Bronchial epithelial cell (primary cell): ENCODE data around the gene CNN3. TPM values are rescaled to one million over a fixed set of nuclear protein-coding genes. Genes with fewer than 3 reads are reported as not detected.
A peak's percentile ranks its signal among the peaks of the same experiment; 100 is the strongest.

Source experiments
- DNase-seq: peaks from one replicate; pipeline ENCODE4 v3.0.0-alpha.2; 2010; ENCODE audit warnings: low read depth
- FAIRE-seq: peaks from 2 replicates; lab custom pipeline; 2011; peaks lifted over from hg19 to GRCh38; lab: Jason Lieb, UNC
- H3K27me3 ChIP-seq: 2 replicates; pipeline ENCODE4 v1.5.1; 2011; ENCODE audit warnings: low read length; ENCODE audit not compliant: control insufficient read depth, insufficient read depth
- H3K36me3 ChIP-seq: 2 replicates; pipeline ENCODE4 v1.5.1; 2011; ENCODE audit warnings: low read length; ENCODE audit not compliant: control insufficient read depth, insufficient read depth
- H3K4me3 ChIP-seq: 2 replicates; pipeline ENCODE4 v1.5.1; 2011; ENCODE audit warnings: mild to moderate bottlenecking, low read depth, low read length, control low read depth
- total RNA-seq: library from RNA; depleted of rRNA; stranded (reverse); fragments of >200 nt; gene quantifications from 2 replicates; pipeline ENCODE4 v1.2.1, GENCODE V29; 2014
- TF ChIP-seq, protein P1 (sequence below): IDR thresholded peaks from 2 replicates; pipeline ENCODE4 v1.5.1; 2011; ENCODE audit warnings: mild to moderate bottlenecking, moderate library complexity, low read length, control low read depth, inconsistent platforms; ENCODE audit not compliant: insufficient read depth, severe bottlenecking

The CNN3 gene
- total RNA-seq, 1 donor from 2014 or later, result 33.4 TPM

DNA sequence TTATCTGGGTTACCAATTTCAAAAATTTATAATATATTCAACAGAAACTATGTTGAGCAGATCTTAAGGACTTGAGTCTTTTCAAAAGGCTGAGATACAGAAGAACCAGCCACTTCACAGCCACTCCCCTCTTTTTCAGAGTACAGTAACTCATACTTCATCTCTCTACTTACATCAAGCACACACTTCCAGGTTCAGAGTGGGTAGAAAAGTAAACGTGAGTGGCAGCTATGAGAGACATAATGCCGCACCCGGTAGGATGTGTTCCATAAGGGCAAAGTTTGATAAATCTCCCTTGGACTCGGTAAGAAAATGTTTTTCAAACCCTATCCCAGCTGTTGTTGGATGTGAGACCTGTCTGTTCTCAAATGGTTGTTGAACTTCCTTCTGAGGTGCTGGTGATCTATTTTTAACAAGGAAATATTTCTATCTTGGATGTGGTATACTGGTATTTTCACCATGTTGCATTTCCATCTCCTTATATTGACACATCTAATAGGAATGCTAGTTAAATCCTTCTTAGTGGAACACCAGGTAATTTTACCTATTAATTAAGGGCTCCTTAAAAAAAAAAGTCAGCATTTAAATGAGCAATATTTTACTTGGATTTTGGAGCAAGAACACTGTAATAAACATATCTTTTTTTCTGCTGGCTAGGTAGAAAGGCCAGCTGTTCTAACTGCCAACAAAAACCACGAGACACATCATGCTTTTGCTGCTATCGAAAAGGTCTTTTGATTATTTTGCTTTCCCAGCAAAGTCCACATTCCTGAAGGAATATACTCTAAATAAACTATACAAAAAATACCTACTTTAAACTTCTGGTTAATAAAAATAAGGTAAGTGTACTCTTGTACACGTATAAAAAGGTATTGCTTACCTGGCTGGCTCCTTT, 28.2 kb downstream of the CNN3 start:
- TF ChIP-seq, protein P1, sequence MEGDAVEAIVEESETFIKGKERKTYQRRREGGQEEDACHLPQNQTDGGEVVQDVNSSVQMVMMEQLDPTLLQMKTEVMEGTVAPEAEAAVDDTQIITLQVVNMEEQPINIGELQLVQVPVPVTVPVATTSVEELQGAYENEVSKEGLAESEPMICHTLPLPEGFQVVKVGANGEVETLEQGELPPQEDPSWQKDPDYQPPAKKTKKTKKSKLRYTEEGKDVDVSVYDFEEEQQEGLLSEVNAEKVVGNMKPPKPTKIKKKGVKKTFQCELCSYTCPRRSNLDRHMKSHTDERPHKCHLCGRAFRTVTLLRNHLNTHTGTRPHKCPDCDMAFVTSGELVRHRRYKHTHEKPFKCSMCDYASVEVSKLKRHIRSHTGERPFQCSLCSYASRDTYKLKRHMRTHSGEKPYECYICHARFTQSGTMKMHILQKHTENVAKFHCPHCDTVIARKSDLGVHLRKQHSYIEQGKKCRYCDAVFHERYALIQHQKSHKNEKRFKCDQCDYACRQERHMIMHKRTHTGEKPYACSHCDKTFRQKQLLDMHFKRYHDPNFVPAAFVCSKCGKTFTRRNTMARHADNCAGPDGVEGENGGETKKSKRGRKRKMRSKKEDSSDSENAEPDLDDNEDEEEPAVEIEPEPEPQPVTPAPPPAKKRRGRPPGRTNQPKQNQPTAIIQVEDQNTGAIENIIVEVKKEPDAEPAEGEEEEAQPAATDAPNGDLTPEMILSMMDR, result no peak
- Histone ChIP-seq H3K27me3 (no peaks in the 10 kb centered on the region), H3K4me3 (no peak overlapping the region), H3K36me3 (peaks cover 8% of the 10 kb centered on the region)
- no peak for FAIRE-seq
- peak; percentile 21 for DNase-seq

DNA sequence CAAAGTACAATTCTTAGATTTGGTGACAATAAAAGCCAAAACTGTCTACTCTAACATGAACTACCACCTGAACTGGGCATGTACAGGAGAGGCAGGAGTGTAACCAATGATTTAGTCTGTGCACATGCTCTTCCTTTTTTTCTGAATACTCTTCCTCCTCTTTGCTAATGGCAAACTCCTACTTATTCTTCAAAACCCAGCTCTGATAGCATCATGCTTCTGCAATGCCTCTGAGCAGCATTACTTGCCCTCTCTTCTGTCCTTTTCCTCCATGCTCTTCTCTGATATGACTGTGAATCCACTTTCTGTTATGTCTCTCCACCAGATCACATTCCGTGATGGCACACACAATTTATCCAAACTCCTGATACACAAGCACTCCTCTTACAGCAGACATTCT, 31.4 kb downstream of the CNN3 start:
- DNase-seq (no peak), FAIRE-seq (no peak)
- H3K36me3 ChIP-seq, result peaks cover 7% of the 10 kb centered on the region

GRCh38 chr1:94894630-94895029, 32.3 kb downstream of the CNN3 start:
- TF ChIP-seq, protein P1, result no peak
- no peaks in the 10 kb centered on the region for H3K27me3 ChIP-seq
- no peak for FAIRE-seq
- peaks cover 6% of the 10 kb centered on the region for H3K36me3 ChIP-seq
- H3K4me3 ChIP-seq, result no peak overlapping the region
- no peak for DNase-seq

More for the DNA sequence above, 31.4 kb downstream of the CNN3 start:
- TF ChIP-seq, protein P1, result no peak
- Histone ChIP-seq H3K27me3 (no peaks in the 10 kb centered on the region), H3K4me3 (no peak overlapping the region)

GRCh38 chr1:94892604-94893254, 34.2 kb downstream of the CNN3 start:
- TF ChIP-seq, protein P1, result no peak
- FAIRE-seq, result no peak
- H3K4me3 ChIP-seq, result no peak overlapping the region
- H3K36me3 ChIP-seq, result peaks cover 6% of the 10 kb centered on the region
- DNase-seq, result no peak
- H3K27me3 ChIP-seq, result no peaks in the 10 kb centered on the region

DNA sequence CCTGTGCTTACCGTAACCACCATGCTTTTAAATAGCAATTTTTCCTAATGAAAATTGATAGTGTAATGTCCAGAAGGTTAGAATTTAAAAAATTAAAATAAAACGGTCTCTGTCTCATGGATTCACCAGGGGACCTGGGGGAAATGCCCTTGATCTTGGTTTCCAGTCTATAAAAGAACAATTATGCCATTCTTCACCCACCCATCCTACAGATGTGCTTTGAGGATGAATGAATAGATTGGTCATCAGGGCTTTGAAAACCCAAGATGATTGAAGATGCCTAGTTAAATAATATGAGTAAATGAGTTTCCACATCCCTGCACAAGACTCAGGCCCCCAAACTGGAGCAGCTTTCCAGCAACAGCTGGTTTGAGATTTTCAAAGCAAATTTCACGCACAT, 38.7 kb downstream of the CNN3 start:
- no peaks in the 10 kb centered on the region for H3K27me3 ChIP-seq
- TF ChIP-seq, protein P1, result no peak
- FAIRE-seq (no peak), DNase-seq (no peak)
- H3K36me3 ChIP-seq, result no peaks in the 10 kb centered on the region
- H3K4me3 ChIP-seq, result no peak overlapping the region
